BJ (cell line): ENCODE data around the gene NDUFS6. TPM values are rescaled to one million over a fixed set of nuclear protein-coding genes. Genes with fewer than 3 reads are reported as not detected.

Experiments
- CTCF ChIA-PET: fragments of 350-600 bp; formaldehyde crosslinking; extraction: SDS; loops from one replicate; lab custom pipeline; 2021; ENCODE audit warnings: antibody characterized with exemption, inconsistent platforms; lab: Yijun Ruan, JAX
- POLR2A ChIA-PET: fragments of 300-600 bp; sonication (Branson Sonifier 250); formaldehyde crosslinking; extraction: SDS; loops from one replicate; lab custom pipeline; 2021; ENCODE audit warnings: antibody characterized with exemption; lab: Charles Lee
- DNase-seq: peaks from one replicate; pipeline ENCODE4 v3.0.0-alpha.2; 2011; ENCODE audit warnings: low read depth
- H3K27me3 ChIP-seq: 2 replicates; pipeline ENCODE4 v1.6.0; 2011; ENCODE audit warnings: low read length; ENCODE audit not compliant: control insufficient read depth, insufficient read depth
- H3K36me3 ChIP-seq: 2 replicates; pipeline ENCODE4 v1.5.1; 2011; ENCODE audit warnings: low read length; ENCODE audit not compliant: control insufficient read depth, insufficient read depth
- H3K4me3 ChIP-seq: 2 replicates; pipeline ENCODE4 v1.5.1; 2011; ENCODE audit warnings: low read depth, mild to moderate bottlenecking, control low read depth, low read length
- polyA plus RNA-seq: library from polyadenylated mRNA; depleted of rRNA; stranded (reverse); fragments of >200 nt; gene quantifications from 2 replicates; pipeline ENCODE4 v1.2.3, GENCODE V29; 2011
- TF ChIP-seq, protein P1 (sequence below): IDR thresholded peaks from 2 replicates; pipeline ENCODE4 v1.5.1; 2011; ENCODE audit warnings: low read depth, mild to moderate bottlenecking, control low read depth, inconsistent platforms, low read length, moderate library complexity; ENCODE audit not compliant: insufficient read depth

NDUFS6 gene
- polyA plus RNA-seq, 1 experiment: 26.6 TPM

DNA sequence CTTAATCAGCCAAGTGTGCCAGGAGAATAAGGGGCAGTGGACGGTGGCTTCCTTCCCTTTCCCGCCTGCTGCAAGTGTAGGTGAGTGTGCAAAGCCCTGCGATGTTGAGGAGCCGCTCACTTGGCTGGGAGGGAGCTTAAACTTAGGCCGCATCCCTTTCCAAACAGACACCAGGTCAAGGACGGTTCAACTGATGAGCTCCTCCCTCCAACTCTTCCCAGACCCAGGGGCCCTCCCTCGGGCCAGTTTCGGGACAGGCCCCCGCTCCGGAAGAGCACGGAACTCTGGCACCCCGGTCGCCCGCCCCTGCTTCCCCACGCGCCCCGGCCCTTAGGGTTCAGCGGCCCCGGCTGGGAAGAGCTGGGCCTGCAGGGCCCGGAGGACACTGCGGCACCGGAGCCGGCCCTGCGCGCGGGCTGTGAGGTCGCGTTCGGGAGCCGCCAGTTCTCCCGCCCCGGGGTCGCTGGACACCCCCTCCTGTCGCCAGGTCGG lies 2.1 kb upstream of the NDUFS6 start:
- TF ChIP-seq, protein P1, sequence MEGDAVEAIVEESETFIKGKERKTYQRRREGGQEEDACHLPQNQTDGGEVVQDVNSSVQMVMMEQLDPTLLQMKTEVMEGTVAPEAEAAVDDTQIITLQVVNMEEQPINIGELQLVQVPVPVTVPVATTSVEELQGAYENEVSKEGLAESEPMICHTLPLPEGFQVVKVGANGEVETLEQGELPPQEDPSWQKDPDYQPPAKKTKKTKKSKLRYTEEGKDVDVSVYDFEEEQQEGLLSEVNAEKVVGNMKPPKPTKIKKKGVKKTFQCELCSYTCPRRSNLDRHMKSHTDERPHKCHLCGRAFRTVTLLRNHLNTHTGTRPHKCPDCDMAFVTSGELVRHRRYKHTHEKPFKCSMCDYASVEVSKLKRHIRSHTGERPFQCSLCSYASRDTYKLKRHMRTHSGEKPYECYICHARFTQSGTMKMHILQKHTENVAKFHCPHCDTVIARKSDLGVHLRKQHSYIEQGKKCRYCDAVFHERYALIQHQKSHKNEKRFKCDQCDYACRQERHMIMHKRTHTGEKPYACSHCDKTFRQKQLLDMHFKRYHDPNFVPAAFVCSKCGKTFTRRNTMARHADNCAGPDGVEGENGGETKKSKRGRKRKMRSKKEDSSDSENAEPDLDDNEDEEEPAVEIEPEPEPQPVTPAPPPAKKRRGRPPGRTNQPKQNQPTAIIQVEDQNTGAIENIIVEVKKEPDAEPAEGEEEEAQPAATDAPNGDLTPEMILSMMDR: no peak
- ChIA-PET POLR2A (no interaction called here), CTCF (interaction anchor here (0.7 to 1.0 kb wide), 3 partner anchors 29 to 842 kb away, joined by 3 read pairs; no protein-coding TSS in a partner anchor)
- no peak for DNase-seq
- Histone ChIP-seq H3K4me3 (peak overlapping the region; percentile 90), H3K36me3 (peaks cover 21% of the 10 kb centered on the region), H3K27me3 (no peaks in the 10 kb centered on the region)

- Histone ChIP-seq H3K27me3 (no peaks in the 10 kb centered on the region), H3K36me3 (peaks cover 27% of the 10 kb centered on the region), H3K4me3 (peak within 1 kb of the TSS; percentile 90)
- TF ChIP-seq, protein P1: peak; percentile 12; the same call in 1 of the 2 replicates
- POLR2A ChIA-PET: no interaction called here
- no peak for DNase-seq
- CTCF ChIA-PET: interaction anchor here (0.7 to 1.4 kb wide), 3 partner anchors 29 to 843 kb away, joined by 3 read pairs; no protein-coding TSS in a partner anchor
These were observed 1.4 kb upstream of the NDUFS6 start, which contains the start of gene MRPL36 for GRCh38 chr5:1799602-1800471. MRPL36 (minus strand) TSS chr5:1799837; CDS start chr5:1798935, 902 bp downstream.

DNA sequence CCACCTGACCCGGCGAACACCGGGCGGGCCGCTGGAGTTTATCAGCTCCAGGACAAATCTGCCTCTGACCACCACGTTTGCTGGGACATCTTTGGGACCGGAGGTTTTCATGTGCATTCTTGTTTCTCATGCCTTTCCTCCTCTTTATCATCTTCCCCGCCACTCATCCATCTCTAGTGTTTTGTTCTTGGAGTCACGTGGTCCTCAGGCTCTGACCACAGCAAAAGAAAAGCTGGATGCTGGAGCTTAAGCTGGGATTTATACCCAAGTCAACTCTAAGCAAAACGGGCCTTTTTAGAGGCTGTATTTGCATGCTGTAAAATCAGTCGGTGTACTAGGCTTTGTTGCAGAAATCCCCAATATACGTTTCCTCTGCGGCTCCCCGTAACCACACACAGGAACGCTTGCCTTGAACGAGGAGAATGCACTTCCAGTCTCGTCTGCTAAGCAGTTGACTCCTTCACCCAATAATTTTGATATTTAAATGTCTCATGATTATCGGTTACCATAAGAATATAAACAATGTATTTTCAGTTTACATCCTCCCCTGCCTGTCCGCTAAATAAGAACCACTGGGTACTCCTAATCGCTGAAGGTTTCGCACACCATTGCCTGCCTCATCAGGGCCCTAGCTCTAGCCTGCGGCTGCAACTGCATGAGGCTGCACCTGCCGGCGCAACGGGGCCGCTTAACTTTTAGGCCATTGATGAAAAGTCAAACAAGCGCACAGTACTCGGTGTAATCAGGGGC lies 560 bp upstream of the NDUFS6 start:
- Histone ChIP-seq H3K4me3 (peak overlapping the region; percentile 90), H3K27me3 (no peaks in the 10 kb centered on the region), H3K36me3 (peaks cover 29% of the 10 kb centered on the region)
- POLR2A ChIA-PET: no interaction called here
- TF ChIP-seq, protein P1: no peak
- no peak for DNase-seq
- CTCF ChIA-PET: interaction anchor here (1.4 kb wide), 1 partner anchor 37 kb away, joined by 3 read pairs; no protein-coding TSS in a partner anchor

GRCh38 chr5:1801967-1802295 lies 724 bp downstream of the NDUFS6 start:
- DNase-seq: no peak
- peaks cover 28% of the 10 kb centered on the region for H3K36me3 ChIP-seq
- ChIA-PET POLR2A (no interaction called here), CTCF (interaction anchor here (0.6 to 2.7 kb wide), 2 partner anchors 38 to 260 kb away, joined by 4 to 8 read pairs; no protein-coding TSS in a partner anchor)
- TF ChIP-seq, protein P1: no peak
- H3K27me3 ChIP-seq: no peaks in the 10 kb centered on the region
- H3K4me3 ChIP-seq: peak overlapping the region; percentile 90
